Activated CD4-positive, alpha-beta T cell treated with anti-CD3 and anti-CD28 coated beads for 24 hours (primary cell): Measurements from ENCODE around the gene TRAPPC2.
A peak's percentile ranks its signal among the peaks of the same experiment; 100 is the strongest.
"Not testable (repeated sequence)": the region's sequence is repeated elsewhere in the genome, so short reads cannot be mapped to it uniquely, and the experiment has no call there.

ENCODE experiments used
- DNase-seq, 2 donors: peaks; one replicate each; pipeline ENCODE4 v3.0.0-alpha.2; 2020; ENCODE audit warnings: low read depth in 2 of 2

Gene TRAPPC2

DNA sequence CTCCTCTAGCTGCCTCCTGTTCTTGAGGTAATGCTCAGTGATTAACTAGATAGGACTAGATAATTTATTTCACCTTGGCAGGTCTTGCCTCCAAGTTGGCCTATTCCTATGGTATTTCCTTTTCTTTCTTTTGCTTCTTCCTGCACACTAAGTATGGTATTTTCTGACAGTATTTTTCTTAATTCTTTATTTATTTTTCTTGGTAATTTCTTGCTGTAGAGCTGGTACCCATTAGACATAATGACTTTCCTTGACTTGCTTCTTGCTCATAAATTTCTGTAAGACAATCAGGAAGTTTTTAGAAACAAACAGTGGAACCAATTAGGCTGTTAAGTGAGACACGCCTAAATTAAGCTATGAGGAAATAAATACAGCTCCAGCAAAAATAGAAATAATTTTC, 36.0 kb downstream of the TRAPPC2 start:
- no peak for DNase-seq

DNA sequence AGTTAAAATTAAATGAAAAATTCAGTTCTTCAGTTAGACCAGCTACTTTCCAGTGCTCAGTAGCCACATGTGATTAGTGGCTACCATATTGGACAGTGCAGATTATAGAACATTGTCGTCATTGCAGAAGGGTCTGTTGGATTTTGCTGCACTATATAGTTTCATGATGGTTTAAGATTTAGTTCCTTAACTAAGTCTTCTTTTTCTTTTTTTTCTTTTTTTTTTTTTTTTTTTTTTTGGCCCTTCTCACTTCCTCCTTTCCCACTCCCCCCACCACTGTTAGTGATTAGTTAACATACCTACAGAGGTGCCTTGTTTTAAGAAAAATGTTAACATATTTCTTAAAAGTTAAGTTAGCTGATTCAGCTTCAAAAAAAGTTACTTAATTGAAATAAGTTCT, 36.4 kb downstream of the TRAPPC2 start:
- DNase-seq: no peak

DNA sequence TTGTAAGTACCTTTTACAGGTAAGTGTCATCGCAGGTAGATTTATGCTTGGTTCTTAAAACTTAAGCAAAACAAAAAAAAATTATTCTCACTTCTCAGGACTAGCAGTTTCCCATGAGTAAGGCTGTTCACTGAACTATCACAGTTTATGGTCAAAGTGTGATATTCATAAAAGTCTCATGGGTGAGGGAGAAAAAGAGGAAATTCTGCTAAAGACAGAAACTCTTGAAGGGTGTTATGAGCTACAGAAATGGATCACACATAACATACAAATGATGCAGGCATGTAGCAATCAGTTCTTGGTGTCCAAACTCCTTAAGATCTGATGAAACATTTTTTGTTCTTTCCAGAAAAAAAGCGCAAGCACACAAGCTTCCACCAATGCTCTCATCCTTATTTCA, 37.0 kb downstream of the TRAPPC2 start:
- no peak for DNase-seq

- DNase-seq: no peak
Observed at GRCh38 chrX:13695601-13696115, 38.8 kb downstream of the TRAPPC2 start.

DNA sequence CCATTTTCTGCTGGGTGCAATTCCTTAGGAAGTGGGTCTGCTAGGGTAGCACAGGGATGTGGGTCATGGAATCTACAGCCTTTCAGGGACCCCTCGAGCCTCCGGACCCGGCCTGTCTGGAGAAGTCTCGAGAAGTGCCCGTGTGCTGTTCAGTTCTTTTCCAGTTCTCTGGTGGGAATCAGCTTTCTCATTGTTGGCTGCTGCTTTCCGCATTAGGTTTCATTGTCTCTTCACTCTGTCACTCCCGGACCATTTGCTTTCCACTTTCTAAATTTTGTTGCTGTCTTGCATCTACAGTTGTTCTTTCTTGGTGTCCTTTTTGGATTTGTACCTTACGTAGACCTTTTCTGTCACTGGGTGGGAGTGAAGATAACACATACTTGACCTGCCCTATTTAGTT, 39.4 kb downstream of the TRAPPC2 start:
- DNase-seq: no peak

- no peak for DNase-seq
Observed at GRCh38 chrX:13694359-13694758, 40.1 kb downstream of the TRAPPC2 start.

DNA sequence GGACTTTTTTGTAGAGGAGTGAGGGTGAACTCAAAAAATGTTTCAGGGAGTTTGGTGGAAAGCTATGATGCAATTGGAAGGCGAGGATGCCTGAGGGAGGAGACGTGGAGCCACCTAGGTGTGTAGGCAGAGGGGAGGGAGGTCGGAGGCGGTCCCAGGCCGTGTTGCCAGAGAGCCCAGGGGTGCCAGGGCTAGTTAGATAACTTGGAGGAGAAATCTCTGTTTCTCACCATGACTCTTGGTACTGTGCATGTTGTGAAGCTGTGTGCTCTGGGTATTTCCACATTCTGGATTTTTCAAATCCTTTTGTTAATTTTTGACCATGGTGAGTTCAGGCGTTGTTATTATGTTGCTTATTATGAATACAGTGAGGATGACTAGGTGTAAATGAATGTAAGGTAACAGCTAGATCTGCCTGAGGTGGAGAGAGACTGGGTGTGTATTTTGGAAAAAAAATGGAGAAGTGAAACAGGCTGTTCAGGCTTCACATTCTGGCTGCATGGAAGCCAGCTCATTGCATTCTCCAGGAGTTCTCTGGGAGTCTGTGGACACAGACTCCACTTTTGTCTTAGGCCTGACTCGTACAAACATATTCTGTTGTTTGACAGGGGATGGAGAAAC, 41.0 kb downstream of the TRAPPC2 start:
- no peak for DNase-seq

DNA sequence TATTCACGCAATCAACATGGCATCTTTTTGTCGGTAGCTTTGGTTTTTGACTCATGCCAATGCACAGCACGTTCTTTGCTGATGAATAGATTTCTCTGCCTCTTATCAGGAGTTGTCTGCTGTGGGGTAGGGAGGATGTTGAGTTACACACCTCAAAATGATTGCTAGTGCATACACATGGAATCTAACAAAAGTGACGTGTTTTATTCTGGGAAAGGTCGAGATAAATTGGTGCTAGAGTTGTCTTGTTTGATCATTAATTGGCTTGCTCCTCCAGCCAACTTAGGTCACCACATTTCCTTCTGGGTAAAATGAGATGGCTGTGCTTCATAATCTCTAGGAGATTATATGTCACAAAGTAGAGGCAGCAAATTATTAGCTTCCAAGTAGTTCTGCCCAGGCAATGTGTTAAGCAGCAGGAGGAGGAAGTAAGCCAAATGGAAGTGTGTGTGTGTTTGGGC, 41.6 kb downstream of the TRAPPC2 start:
- DNase-seq: no peak

DNA sequence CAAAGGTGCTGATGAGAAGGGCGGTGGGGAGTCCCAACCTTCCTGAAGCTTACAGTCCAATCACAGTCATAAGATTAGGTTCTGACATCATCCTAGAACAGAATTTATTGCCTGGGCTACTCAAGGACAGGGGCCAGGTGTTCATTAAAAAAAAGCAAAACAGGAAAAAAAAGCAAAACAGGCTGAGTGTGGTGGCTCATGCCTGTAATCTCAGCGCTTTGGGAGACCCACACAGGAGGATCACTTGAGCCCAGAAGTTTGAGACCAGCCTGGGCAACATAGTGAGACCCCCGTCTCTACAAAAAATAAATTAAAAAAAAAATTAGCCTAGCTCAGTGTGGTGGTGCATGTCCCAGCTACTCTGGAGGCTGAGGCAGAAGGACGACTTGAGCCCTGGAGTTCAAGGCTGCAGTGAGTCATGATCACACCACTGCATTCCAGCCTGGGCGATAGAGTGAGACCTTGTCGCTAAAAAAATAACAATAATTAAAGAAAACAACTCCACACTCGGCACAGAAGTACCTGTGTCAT, 42.5 kb downstream of the TRAPPC2 start:
- no peak for DNase-seq

DNA sequence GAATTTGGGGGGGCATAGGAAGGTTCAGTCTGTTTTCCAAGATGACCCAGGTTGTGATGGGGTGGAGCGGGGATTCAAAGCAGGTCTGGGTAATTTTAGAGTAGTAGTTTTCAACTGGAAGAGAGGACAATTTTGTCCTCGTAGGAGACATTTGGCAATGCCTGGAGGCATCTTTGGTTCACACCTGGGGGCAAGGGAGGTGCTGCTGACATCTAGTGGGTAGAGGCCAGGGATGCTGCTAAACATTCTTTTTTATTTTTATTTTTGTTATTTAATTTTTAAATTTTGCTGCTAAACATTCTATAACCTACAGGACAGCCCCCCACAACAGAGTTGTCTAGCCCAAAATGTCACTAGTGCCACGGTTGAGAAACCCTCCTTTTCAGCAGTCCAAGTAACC, 43.6 kb downstream of the TRAPPC2 start:
- DNase-seq: no peak

DNA sequence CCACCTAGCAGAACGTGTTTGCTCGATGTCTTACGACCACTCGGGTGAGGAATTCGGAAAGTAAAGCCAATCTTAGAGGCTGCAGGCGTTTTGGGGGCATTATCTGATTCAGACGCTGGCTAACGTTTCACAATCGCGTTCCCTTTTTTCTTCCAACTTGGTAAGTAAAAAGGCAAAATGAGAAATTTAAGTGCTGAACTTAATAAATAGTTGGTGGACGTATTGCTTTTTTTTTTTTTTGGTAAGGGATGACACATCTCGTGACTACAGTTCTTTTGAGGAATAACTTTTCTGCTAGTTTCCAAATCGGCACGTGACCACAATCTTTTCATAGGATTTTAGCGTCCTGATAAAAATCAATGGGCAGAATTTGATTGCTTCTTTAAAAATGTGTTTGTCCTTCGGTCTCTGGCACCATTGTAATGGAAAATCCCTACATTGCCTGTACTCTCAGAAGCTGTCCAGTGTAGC, 44.6 kb downstream of the TRAPPC2 start:
- no peak for DNase-seq

DNA sequence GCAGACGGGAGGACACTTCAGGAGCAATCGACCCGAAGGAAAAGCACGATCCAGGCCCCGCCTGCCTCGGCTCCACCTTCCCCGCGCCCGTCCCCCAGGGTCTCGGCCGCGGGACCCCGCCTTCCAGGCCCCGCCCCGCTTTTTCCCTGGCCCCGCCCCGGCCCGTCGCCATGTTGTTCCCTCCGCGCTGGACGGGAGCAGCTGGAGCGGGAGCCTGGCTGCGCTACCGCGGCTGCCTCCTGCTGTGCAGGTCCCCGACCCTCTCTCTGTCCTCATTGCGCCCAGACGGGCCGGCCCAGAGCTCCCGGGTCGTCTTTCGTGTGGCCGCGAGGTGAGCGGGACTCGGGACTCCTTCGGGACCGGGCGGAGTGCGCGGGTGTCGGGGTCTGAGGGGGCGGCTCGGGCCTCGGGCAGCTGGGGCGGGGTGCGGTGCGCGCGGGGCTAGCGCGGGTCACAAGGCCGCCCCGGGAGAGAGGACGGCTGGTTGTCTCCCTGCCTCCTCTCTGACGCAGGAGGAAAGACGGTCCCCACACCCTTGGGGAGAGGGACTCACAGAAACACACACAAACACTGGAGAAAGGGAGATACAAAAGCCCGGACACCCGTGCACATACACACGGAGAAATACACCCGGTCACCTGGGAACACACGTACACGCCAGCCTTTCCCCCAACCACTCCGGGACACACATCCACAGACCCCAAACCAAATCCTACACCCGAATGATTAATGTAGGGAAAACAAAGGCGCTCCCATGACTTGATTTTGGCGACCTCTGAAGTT, 45.3 kb downstream of the TRAPPC2 start, which contains the start of gene RAB9A:
Gene RAB9A, plus strand, starts transcription at position 171 of the 783 bp plus-strand sequence. CDS start 19,619 bp downstream, outside the sequence.
- DNase-seq: peak; percentile 71 to 76

DNA sequence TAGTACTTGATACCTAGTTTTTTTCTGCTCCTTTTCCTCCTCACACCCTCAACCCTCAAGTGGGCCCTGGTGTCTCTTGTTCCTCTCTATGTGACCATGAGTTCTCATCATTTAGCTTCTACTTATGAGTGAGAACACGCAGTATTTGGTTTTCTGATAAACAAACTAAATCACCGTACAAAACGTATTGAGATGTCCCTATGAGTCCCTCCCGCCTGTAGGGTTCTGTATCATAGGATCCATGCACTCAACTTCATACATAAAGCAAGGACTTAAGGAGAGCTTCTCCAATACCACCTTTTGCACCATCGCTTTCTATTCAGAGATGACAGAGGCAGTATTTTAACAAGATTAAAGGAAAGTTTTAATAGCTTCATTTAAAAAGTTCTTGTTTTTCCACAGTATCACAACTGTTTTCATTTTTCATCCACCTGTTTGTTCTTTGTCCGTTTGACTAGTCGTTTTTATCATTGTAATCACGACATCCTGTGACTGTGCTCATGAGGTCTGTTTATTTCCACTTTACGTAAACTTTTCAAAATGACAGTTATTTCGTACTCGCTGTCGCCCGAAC, 45.9 kb downstream of the TRAPPC2 start:
- no peak for DNase-seq

DNA sequence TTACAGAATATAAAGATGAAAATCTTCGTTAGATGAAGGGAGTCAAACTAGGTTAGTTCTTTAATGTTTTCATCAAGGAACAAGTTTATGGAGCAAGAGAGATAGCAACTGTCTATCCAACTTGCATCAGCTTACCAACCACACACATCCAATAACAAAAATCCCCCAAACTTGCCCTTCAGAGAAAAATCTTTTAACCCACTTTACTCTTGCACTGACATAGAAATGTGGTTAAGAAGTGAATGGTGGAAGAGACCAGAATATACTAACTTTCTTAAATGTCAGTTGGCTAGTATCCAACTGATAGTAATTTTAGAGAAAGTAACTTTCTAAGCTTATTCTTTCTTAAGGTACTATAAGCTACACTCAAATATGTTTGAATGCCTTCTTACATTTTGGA, 47.2 kb downstream of the TRAPPC2 start:
- DNase-seq: no peak

GRCh38 chrX:13685126-13685763, 49.2 kb downstream of the TRAPPC2 start:
- no peak for DNase-seq

DNA sequence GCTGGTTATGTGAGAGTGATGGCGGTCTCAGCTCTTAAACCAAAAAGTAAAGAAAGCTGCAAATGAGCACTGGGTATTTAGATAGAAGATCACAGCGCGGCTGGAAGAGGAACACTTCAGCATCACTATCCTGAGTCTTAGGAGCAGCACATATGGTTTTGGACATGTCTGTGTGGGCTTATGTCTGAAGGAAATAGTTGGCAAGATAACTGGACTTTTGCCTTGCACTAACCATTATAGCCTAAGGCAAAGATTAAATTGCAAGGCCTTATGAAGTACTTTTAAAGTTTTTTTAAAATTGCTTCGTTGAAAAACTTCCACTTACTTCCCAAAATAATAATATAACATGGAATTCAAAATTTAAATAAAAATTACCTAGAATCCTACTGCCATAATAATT, 50.1 kb downstream of the TRAPPC2 start:
- DNase-seq: no peak

DNA sequence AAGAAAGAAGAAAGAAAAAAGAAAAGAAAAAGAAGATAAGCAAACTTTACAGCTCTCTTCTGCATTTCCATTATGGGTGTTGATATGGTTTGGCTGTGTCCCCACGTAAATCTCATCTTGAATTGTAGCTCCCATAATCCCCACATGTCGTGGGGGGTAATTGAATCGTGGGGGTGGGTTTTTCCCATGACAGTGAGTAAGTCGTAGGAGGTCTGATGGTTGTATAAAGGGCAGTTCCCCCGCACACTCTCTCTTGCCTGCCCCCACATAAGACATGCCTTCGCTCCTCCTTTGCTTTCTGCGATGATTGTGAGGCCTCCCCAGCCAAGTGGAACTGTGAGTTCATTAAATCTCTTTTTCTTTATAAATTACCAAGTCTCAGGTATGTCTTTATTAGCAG, 52.8 kb downstream of the TRAPPC2 start:
- DNase-seq: no peak

- DNase-seq: not testable (repeated sequence)
Observed at GRCh38 chrX:13679700-13680099, 54.7 kb downstream of the TRAPPC2 start.

- no peak for DNase-seq
Observed at GRCh38 chrX:13676885-13677284, 57.5 kb downstream of the TRAPPC2 start.

GRCh38 chrX:13673016-13673415, 61.4 kb downstream of the TRAPPC2 start:
- no peak for DNase-seq

DNA sequence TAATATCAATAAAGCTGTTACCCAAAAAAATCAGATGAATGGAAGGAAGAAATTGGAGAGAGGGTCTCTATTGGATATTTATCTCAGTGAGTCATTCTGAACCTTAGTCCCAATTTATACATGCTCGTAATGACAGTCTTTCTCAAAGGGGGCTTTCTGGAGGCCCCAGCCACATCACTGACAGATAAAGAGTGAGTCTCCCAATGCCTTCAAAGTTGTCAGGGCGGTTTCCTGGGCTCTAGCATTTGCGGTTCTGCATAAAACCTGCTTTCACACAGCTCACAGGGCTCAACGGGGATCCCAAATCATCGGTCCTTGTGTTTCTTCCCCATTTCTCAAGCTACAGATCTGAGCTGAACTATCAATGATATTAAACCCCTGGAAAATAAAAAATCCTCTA, 64.2 kb downstream of the TRAPPC2 start:
- no peak for DNase-seq

DNA sequence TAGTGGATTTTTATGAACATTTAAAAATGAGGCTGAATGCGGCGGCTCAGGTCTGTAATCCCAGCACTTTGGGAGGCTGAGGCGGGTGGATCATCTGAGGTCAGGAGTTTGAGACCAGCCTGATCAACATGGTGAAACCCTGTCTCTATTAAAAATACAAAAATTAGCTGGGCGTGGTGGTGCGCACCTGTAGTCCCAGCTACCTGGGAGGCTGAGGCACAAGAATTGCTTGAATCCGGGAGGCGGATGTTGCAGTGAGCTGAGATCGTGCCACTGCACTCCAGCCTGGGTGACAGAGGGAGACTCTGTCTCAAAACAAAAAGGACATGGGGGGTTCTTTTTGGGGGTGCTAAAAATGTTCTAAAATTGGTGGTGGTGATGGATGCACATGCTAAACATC, 64.7 kb downstream of the TRAPPC2 start:
- DNase-seq: not testable (repeated sequence)
